Endometrial microvascular endothelial cells (primary cell): Measurements from ENCODE around the gene PRDM16. TPM values are rescaled to one million over a fixed set of nuclear protein-coding genes. Genes with fewer than 3 reads are reported as not detected.

Experiments used
- in situ Hi-C: cut with HindIII; loops from 2 replicates; pipeline ENCODE4 v1.10.0; 2017; ENCODE audit warnings: low sequenced_read_pairs, low pct_unique_long_range_greater_than_20kb; ENCODE audit errors: inconsistent ontology term
- total RNA-seq: library from RNA; depleted of rRNA; stranded (reverse); fragments of >200 nt; gene quantifications from one replicate; pipeline ENCODE4 v1.2.3, GENCODE V29; 2015; ENCODE audit errors: inconsistent ontology term

The PRDM16 gene
- total RNA-seq, 1 donor from 2014 or later: not detected

DNA sequence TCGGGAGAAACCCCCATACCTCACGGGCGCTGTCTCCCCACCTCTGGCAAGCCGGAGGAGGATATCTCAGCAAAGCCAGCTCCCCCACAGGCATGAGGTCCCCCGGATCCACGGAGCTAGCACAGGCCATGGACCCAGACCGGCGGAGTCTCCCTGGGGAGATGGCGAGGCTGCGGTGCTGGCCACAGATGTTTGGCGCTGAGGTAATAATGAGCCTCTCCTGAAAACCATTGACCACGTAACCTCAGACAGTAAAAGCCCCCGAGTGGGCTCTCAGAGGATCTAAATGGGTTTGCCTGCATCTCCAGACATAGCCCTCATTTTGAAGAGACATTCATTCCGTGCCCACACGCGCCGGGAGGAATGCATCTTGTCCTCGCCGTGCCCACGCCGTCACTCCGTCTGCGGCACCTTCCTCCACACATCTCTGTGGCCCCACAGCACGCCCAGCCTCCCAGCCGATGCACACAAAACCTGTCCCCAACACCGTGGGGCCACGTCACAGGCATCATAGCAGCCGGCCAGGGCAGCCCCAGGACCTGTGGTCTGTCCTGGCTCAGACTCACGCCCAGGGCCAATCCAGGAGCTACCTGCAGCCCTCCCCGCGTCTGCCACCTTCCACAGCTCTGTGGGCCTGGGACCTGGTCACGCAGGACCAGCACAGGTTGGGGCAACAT, 150.9 kb downstream of the PRDM16 start:
- in situ Hi-C loops: no loop called here

GRCh38 chr1:3221112-3222041, 152.4 kb downstream of the PRDM16 start:
- in situ Hi-C loops: no loop called here

- in situ Hi-C loops: no loop called here
Measured at GRCh38 chr1:3222042-3222692, 153.2 kb downstream of the PRDM16 start.

DNA sequence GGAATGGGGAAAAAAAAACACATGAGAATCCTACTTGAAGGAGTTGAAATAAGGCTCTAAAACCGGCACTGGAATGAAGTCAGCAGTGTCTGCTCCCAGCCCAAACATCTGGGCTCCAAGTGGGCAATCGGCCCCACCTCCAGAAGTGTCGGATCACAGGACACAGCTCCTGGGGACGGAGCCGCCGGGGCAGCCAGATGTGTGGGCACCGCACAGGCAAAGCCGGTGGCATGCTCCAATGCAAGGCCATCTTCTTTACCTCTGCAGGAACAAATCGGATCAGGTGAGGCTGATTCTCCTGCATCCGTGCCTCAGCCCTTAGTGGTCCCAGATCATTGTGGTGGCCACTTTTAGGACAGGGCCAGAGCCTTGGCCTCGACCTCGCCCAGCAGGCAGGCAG, 156.7 kb downstream of the PRDM16 start:
- in situ Hi-C loops: loop anchor here (25.0 kb wide), 1 partner anchor 163 kb away; the partner anchor contains the start of gene PRDM16

DNA sequence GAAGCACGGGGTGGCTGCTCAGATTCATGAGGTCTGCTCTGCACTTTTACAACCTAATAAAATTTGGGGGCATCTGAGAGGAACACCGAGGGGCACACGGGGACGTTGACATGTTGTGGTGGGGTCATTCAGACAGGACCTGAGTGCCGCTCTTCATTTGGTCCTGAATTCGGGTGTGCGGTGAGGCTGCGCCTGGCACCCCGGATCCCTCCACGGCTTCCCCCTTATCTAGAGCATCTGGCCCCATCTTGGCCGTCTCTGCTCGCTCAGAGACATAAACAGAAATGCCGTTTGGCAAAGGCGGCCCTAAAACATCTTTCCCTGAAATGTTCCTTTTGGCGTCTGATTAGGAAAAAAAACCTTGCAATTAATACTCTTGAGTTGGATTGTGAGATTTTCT, 157.2 kb downstream of the PRDM16 start:
- in situ Hi-C loops: loop anchor here (25.0 kb wide), 1 partner anchor 164 kb away; the partner anchor contains the start of gene PRDM16

DNA sequence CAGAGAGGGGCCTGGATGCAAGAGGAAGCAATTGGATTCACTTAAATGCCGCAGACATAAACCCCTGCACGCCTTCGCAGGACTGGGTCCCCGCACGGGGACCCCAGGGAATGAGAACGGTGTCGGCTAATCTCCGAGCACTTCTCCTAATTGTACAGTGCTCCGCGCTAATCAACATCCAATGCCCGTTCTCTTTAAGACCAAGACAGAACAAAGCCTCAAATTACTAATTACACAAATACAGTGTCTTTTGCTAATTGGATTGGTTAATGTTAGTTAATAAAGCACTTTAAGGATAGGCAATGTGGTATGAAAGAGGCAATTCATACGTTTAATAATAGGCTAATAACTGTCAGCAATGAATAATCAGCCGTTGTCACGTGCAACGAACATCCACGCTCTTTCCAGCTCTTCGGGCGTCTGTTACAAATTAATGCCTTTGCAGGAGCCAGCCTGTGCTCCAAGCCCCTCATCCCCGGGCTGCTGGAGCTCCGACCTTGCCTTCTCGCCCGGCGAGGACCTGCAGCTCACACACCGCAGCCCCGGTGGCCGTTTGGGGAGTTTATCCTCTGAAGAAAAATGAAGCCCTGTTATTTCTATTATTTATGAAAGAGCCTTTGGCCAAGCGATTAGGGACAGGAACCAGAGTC, 157.8 kb downstream of the PRDM16 start:
- in situ Hi-C loops: loop anchor here (25.0 kb wide), 1 partner anchor 165 kb away; the partner anchor contains the start of gene PRDM16

- in situ Hi-C loops: loop anchor here (25.0 kb wide), 1 partner anchor 165 kb away; the partner anchor contains the start of gene PRDM16
Measured at GRCh38 chr1:3227351-3227704, 158.3 kb downstream of the PRDM16 start.

GRCh38 chr1:3227893-3228292, 158.9 kb downstream of the PRDM16 start:
- in situ Hi-C loops: loop anchor here (25.0 kb wide), 1 partner anchor 166 kb away; the partner anchor contains the start of gene PRDM16

GRCh38 chr1:3229081-3229725, 160.2 kb downstream of the PRDM16 start:
- in situ Hi-C loops: loop anchor here (25.0 kb wide), 1 partner anchor 167 kb away; the partner anchor contains the start of gene PRDM16

DNA sequence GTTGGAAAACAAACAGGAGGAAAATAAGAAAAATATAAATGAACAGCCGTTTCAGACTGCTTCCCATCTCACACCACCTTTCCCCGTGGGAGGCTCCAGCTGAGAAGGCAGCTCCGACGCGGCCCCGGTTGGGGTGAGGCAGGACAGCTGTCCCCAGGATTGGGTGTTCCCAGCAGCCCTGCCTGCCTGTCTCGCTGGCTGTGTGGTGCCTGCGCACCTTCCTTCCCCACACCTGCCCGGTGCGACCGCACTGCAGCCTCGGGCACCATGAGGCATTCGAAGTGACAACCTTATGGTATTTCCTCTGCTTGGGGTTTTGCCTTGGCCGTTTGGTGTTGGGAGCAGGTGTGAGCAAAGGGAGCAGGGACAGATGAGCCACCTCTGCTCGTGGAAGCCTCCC, 161.6 kb downstream of the PRDM16 start:
- in situ Hi-C loops: loop anchor here (25.0 kb wide), 1 partner anchor 168 kb away; the partner anchor contains the start of gene PRDM16

DNA sequence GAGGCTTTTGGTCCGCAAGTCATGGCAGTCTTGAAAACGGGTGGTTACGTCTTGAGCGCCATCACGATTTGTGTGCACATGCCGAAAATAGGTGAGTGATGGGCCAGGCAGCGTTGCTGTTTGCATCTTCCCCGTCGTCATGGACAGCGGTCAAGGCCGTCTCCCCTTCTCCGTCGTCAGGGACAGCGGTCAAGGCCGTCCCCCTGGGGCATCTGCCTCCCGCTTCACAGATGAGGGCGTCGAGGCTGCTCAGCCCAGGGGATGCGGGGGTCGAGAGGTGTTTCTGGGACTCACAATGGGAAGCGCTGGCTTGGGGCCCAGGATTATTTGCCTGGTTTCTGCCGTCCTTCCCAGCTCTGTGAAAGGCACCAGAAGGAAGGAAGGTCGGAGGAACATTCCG, 162.2 kb downstream of the PRDM16 start:
- in situ Hi-C loops: loop anchor here (25.0 kb wide), 1 partner anchor 169 kb away; the partner anchor contains the start of gene PRDM16

GRCh38 chr1:3231826-3232225, 162.8 kb downstream of the PRDM16 start:
- in situ Hi-C loops: loop anchor here (25.0 kb wide), 1 partner anchor 170 kb away; the partner anchor contains the start of gene PRDM16

DNA sequence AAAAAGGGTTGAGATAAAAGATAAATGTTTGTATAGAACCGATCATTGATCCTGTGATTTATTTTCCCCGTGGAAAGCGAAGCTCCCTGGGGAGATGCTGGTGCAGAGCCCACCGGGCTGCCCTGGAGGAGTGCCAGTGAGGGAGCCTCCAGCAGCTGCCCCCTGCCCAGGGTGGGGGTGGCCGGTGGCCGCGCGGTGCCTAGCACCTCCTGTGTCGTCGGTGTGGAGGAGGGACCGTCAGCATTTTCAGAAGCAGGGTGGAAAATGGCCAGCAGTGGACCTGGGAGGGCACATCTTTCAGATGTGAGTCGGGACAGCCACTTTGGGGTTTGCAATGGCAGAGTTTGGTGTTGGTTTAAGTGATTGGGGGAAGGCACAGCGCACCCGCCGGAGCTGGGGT, 164.0 kb downstream of the PRDM16 start:
- in situ Hi-C loops: loop anchor here (25.0 kb wide), 1 partner anchor 171 kb away; the partner anchor contains the start of gene PRDM16

GRCh38 chr1:3233551-3233950, 164.5 kb downstream of the PRDM16 start:
- in situ Hi-C loops: loop anchor here (25.0 kb wide), 1 partner anchor 171 kb away; the partner anchor contains the start of gene PRDM16

DNA sequence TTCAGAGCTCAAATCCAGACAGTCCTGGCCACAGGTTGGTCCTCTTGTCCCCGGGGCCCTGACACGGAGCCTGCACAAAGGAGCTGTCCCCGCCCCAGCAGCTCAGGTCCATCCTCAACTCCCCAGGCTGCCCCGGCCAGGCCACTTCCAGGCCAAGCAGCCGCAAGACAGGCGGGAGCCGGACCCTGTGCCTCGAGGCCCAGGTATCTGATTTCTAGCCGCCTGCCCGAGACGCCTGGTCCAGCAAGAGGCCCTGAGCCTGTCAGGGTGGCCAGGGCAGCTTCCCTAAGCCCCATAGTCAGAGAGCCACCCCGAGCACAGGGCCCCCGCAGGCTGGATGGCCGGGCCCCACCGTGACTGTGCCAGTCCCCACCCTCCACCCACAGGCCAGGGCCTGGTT, 165.3 kb downstream of the PRDM16 start:
- in situ Hi-C loops: loop anchor here (25.0 kb wide), 1 partner anchor 172 kb away; the partner anchor contains the start of gene PRDM16

DNA sequence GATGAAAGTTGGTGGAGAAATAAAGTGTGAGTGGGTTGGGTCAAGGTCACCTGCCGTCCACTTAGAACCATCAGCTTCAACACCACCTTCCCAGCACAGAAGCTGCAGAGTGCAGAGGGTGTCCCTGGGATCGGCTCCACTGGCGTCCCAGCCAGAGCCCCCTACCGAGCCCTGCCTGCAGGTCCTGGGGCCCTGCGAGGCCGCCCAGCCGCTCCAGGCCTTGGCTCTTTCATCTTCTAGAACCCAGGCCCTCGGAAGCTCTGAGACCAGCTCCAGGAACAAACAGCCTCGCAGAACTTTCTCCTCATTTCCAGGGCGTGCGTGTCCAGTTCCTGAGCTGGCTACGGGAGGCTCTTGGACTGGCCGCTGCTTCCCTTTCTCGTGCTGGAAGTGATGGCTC, 166.0 kb downstream of the PRDM16 start:
- in situ Hi-C loops: loop anchor here (25.0 kb wide), 1 partner anchor 173 kb away; the partner anchor contains the start of gene PRDM16

DNA sequence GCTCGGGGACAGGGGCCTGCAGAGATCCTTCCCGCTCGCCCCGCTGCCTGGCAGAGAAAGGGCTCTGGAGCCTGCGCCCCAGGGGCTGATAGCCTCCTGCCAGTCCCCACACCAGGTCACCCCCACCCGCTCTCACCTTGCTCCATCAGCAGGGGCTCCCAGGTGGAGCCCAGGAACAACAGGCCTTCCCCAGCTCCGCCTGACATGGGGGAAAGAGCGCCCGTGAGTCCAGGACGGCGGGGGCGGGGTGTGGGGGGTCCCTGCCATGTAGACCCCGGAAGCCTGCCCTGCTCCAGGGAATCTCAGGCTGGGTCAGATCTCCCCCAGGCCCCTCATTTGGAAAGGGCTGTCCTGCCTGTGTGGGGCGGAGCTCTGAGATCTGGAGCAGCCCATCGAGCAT, 166.5 kb downstream of the PRDM16 start:
- in situ Hi-C loops: loop anchor here (25.0 kb wide), 1 partner anchor 173 kb away; the partner anchor contains the start of gene PRDM16

GRCh38 chr1:3236361-3236760, 167.4 kb downstream of the PRDM16 start:
- in situ Hi-C loops: loop anchor here (25.0 kb wide), 1 partner anchor 174 kb away; the partner anchor contains the start of gene PRDM16
